K562 (cell line): ENCODE data around the gene MAGI1. TPM values are rescaled to one million over a fixed set of nuclear protein-coding genes. Genes with fewer than 3 reads are reported as not detected.

Experiments
- ATAC-seq: fragments of 200-7000 bp; cut with Tn5 transposase; 3 replicates; pipeline ENCODE4 v1.9.1; 2020; ENCODE audit warnings: moderate library complexity
- BruUV-seq: library from RNA; stranded (reverse); fragments of 400-500 nt; replicated peaks from 2 replicates; lab custom pipeline; 2021; lab: Mats Ljungman, UMichigan
- CTCF ChIA-PET: fragments of 300-600 bp; formaldehyde crosslinking; extraction: SDS; loops from one replicate; lab custom pipeline; 2021; ENCODE audit warnings: low intra/inter-chr PET ratio; lab: Yijun Ruan, JAX
- POLR2A ChIA-PET: fragments of 300-600, 350-650 bp; sonication (Branson Sonifier 250); formaldehyde crosslinking; extraction: SDS; loops from one replicate; lab custom pipeline; 2021; ENCODE audit warnings: antibody characterized with exemption, inconsistent platforms; lab: Yijun Ruan, JAX
- DNase-seq, 4 experiments: peaks; one replicate each; pipeline versions ENCODE4 v3.0.0 to v3.0.0-alpha.2; 2011 to 2018; ENCODE audit warnings: low spot score in 3 of 4, mixed read lengths in 3 of 4; ENCODE audit errors: extremely low read depth in 1 of 4
- FAIRE-seq: peaks from 2 replicates; lab custom pipeline; 2011; peaks lifted over from hg19 to GRCh38; lab: Jason Lieb, UNC
- H2AFZ ChIP-seq: 2 replicates; pipeline ENCODE4 v1.6.0; 2011; ENCODE audit warnings: low read depth, low read length, control low read depth, inconsistent platforms
- H3K27ac ChIP-seq: fragments of 200-600 bp; 3 replicates; pipeline ENCODE4 v1.8.0; 2011; ENCODE audit warnings: low read depth, mild to moderate bottlenecking, control low read depth, inconsistent platforms, low read length, moderate library complexity, mixed read lengths; ENCODE audit errors: extremely low read depth
- H3K27me3 ChIP-seq, 2 experiments: fragments of 300-600 bp in 1 of 2; 2 replicates in 1 of 2; 3 replicates in 1 of 2; pipeline versions ENCODE4 v1.6.0 to v1.8.0; 2011; ENCODE audit warnings: inconsistent platforms in 2 of 2, low read length in 2 of 2, mild to moderate bottlenecking in 1 of 2, mixed read lengths in 1 of 2, moderate library complexity in 1 of 2; ENCODE audit not compliant: control insufficient read depth in 2 of 2, insufficient read depth in 2 of 2
- H3K36me3 ChIP-seq: fragments of 300-600 bp; 3 replicates; pipeline ENCODE4 v1.8.0; 2011; ENCODE audit warnings: mild to moderate bottlenecking, low read length, inconsistent platforms; ENCODE audit not compliant: control insufficient read depth, insufficient read depth
- H3K4me1 ChIP-seq, 2 experiments: fragments of 200-600 bp in 1 of 2; replicated peaks in 1 of 2; 2 replicates in 1 of 2; 3 replicates in 1 of 2; pipeline versions ENCODE4 v1.5.1 to v1.8.0; 2011; ENCODE audit warnings: inconsistent platforms in 2 of 2, low read length in 2 of 2, mild to moderate bottlenecking in 1 of 2, mixed read lengths in 1 of 2, moderate library complexity in 1 of 2; ENCODE audit not compliant: control insufficient read depth in 2 of 2, insufficient read depth in 2 of 2
- H3K4me2 ChIP-seq: 2 replicates; pipeline ENCODE4 v1.6.1; 2011; ENCODE audit warnings: low read length, control low read depth, inconsistent platforms, mixed read lengths; ENCODE audit not compliant: insufficient read depth
- H3K4me3 ChIP-seq: fragments of 200-600 bp; sonication (generic), shearing (Covaris generic); 2 replicates; pipeline ENCODE4 v1.5.1; 2016; ENCODE audit warnings: control low read depth, inconsistent platforms
- H3K79me2 ChIP-seq: fragments of 200-600 bp; 3 replicates; pipeline ENCODE4 v1.8.0; 2011; ENCODE audit warnings: low read length, inconsistent platforms; ENCODE audit not compliant: control insufficient read depth, insufficient read depth
- H3K9ac ChIP-seq, 2 experiments: 2 replicates each; pipeline versions ENCODE4 v1.6.0 to v1.6.1; 2011; ENCODE audit warnings: low read depth in 2 of 2, low read length in 2 of 2, control low read depth in 1 of 2, inconsistent platforms in 1 of 2, mild to moderate bottlenecking in 1 of 2, mixed read lengths in 1 of 2; ENCODE audit not compliant: insufficient read depth in 1 of 2
- H3K9me1 ChIP-seq: one replicate; pipeline ENCODE4 v1.6.0; 2011; ENCODE audit warnings: inconsistent platforms, mild to moderate bottlenecking, low read length, moderate library complexity; ENCODE audit not compliant: control insufficient read depth, insufficient read depth
- H3K9me3 ChIP-seq: replicated peaks from 2 replicates; pipeline ENCODE4 v1.5.1; 2011; ENCODE audit warnings: low read depth, low read length, inconsistent platforms; ENCODE audit not compliant: control insufficient read depth, insufficient read depth
- H4K20me1 ChIP-seq: replicated peaks from 2 replicates; pipeline ENCODE4 v1.6.1; 2011; ENCODE audit warnings: low read length, inconsistent platforms, mixed read lengths; ENCODE audit not compliant: control insufficient read depth, insufficient read depth
- CHD1 ChIP-seq: fragments of 200-600 bp; sonication (generic); IDR thresholded peaks from one replicate; pipeline ENCODE4 v1.6.1; 2012; ENCODE audit warnings: mild to moderate bottlenecking, moderate library complexity, low read length, inconsistent platforms
- E2F4 ChIP-seq: sonication (generic); formaldehyde crosslinking; IDR thresholded peaks from 2 replicates; pipeline ENCODE4 v1.8.0; 2022; ENCODE audit warnings: mild to moderate bottlenecking, low read depth, missing genetic modification reagents
- HSF4 ChIP-seq: fragments of 250-450 bp; sonication (Bioruptor Pico); IDR thresholded peaks from 2 replicates; pipeline ENCODE4 v2.1.2; 2022; ENCODE audit warnings: mild to moderate bottlenecking, moderate library complexity, borderline replicate concordance
- JUND ChIP-seq, 2 experiments: IDR thresholded peaks; 2 replicates in 1 of 2; 3 replicates in 1 of 2; pipeline ENCODE4 v1.6.1; 2011; ENCODE audit warnings: borderline replicate concordance in 2 of 2, low read depth in 2 of 2, low read length in 2 of 2, improper control_type of control experiment in 1 of 2, missing biosample characterization in 1 of 2, missing genetic modification characterization in 1 of 2, missing genetic modification reagents in 1 of 2
- RERE ChIP-seq: sonication (generic); formaldehyde crosslinking; IDR thresholded peaks from 2 replicates; pipeline ENCODE4 v1.8.0; 2023; ENCODE audit warnings: missing genetic modification reagents, mild to moderate bottlenecking, borderline replicate concordance
- U2AF1 ChIP-seq: fragments of 200-400 bp; formaldehyde crosslinking; optimal IDR thresholded peaks from 2 replicates; pipeline ENCODE3; 2017; ENCODE audit warnings: mild to moderate bottlenecking, low read depth, low read length, moderate library complexity
- ZEB2 ChIP-seq: fragments of 450-650 bp; IDR thresholded peaks from 2 replicates; pipeline ENCODE4 v1.6.1; 2016
- ZFP36 ChIP-seq: fragments of 150-350 bp; IDR thresholded peaks from 2 replicates; pipeline ENCODE4 v1.6.1; 2018; ENCODE audit warnings: low read length, low read depth; ENCODE audit not compliant: partially characterized antibody
- ZNF311 ChIP-seq: fragments of 250-450 bp; sonication (Bioruptor Pico); IDR thresholded peaks from 2 replicates; pipeline ENCODE4 v1.4.0; 2020; ENCODE audit warnings: mild to moderate bottlenecking, moderate library complexity
- ZNF583 ChIP-seq: fragments of 250-450 bp; sonication (Bioruptor Pico); IDR thresholded peaks from 2 replicates; pipeline ENCODE4 v1.4.0; 2020
- WGBS: fragments of 100-300 bp; shearing (Covaris generic); methylation state at CpG from one replicate; pipeline ENCODE4 v1.1.6; 2016; ENCODE audit warnings: low coverage, mixed read lengths; ENCODE audit not compliant: insufficient coverage; ENCODE audit errors: missing lambda C conversion rate; 5-methylcytosine and 5-hydroxymethylcytosine counted together
- in situ Hi-C: fragments of 300-500 bp; cut with MboI; formaldehyde crosslinking; loops from 4 replicates; pipeline ENCODE4 v1.15.0; 2018; ENCODE audit warnings: inconsistent platforms, mixed read lengths
- intact Hi-C: fragments of 100-400 bp; cut with micrococcal nuclease; formaldehyde crosslinking; loops from 2 replicates; pipeline ENCODE4 v1.14.2; 2022
- polyA plus RNA-seq, 8 experiments: library from polyadenylated mRNA; depleted of rRNA in 4 of 8; stranded (reverse) in 5 of 8; unstranded in 3 of 8; fragments of >200 nt; fragmentation: Nextera tagmentation in 2 of 8; fragmentation: Illumina TruSeq in 1 of 8; extraction: Ambion mirVana in 2 of 8; extraction: Trizol in 1 of 8; gene quantifications; 2 replicates each; pipeline versions ENCODE4 v1.2.1 to v1.2.3, GENCODE V29; 2011 to 2014; ENCODE audit warnings: inconsistent platforms in 1 of 8, missing spikeins in 1 of 8
- total RNA-seq, 7 experiments: library from RNA; depleted of rRNA in 6 of 7; stranded (reverse); fragments of >200 nt in 6 of 7; fragmentation: Illumina TruSeq in 2 of 7; extraction: Trizol in 2 of 7; gene quantifications; 2 replicates each; pipeline versions ENCODE4 v1.2.1 to v1.2.3, GENCODE V29; 2011 to 2021; ENCODE audit warnings: low replicate concordance in 1 of 7

MAGI1 gene
- total and polyA plus RNA-seq, 9 of the 15 experiments (the other 6 are each of a cell fraction or from before 2014, with no cell fraction given), result 7.8 to 59.4 (median 43.2) TPM

- in situ Hi-C loops, result no loop called here
- Histone ChIP-seq H3K79me2 (no peaks in the 10 kb centered on the region), H3K4me3 (no peak overlapping the region)
- TF ChIP-seq ZFP36 (no peak), JUND (IDR thresholded peaks at IDR 0.05; ENCODE audit: borderline replicate concordance, low read depth, low read length) (no peak), JUND (tag; IDR thresholded peaks at IDR 0.05; ENCODE audit: borderline replicate concordance, low read depth, low read length) (no peak), ZEB2 (no peak), HSF4 (CRISPR knock-in tag) (no peak), U2AF1 (no peak), ZNF583 (CRISPR knock-in tag) (no peak), RERE (no peak), E2F4 (CRISPR knock-in tag) (no peak), ZNF311 (no peak), CHD1 (no peak)
- TF ChIP-seq, all 486 proteins: peak for 0
- intact Hi-C loops, result no loop called here
- no peak for ATAC-seq
- Histone ChIP-seq H3K27me3 (peaks cover 0 to 7% of the 10 kb centered on the region in 2 experiments; a peak in 2 of 5 replicates), H4K20me1 (no peaks in the 10 kb centered on the region), H2AFZ (no peak overlapping the region), H3K9me3 (no peaks in the 10 kb centered on the region), H3K36me3 (no peaks in the 10 kb centered on the region), H3K4me1 (no peaks in the 10 kb centered on the region), H3K4me2 (no peak overlapping the region), H3K27ac (no peak overlapping the region), H3K9ac (no peak overlapping the region), H3K9me1 (no peaks in the 10 kb centered on the region)
- DNase-seq, result no peak
- WGBS, result 0% methylated on average over 1 of the region's 3 CpGs
- BruUV-seq, result no TSS peak
- no peak for FAIRE-seq
- CTCF ChIA-PET, result no interaction called here
- POLR2A ChIA-PET, result no interaction called here
Measured at GRCh38 chr3:65897766-65898165, 141.0 kb downstream of the MAGI1 start.
